Loucy (cell line): ENCODE data around the gene DGCR6L.

Experiments used
- CTCF ChIP-seq: fragments of 200-600 bp; sonication (generic); conservative IDR thresholded peaks from 2 replicates; pipeline ENCODE4 v1.5.1; 2014; ENCODE audit warnings: mild to moderate bottlenecking, antibody characterized with exemption, low read length
- EZH2phosphoT487 ChIP-seq: fragments of 200-600 bp; IDR thresholded peaks from 2 replicates; pipeline ENCODE4 v1.6.1; 2018; ENCODE audit warnings: antibody characterized with exemption, mild to moderate bottlenecking, moderate library complexity, borderline replicate concordance

GRCh38 chr22:20291604-20292063 is 28.2 kb downstream of the DGCR6L start:
- no peak for TF ChIP-seq CTCF
- no peak for TF ChIP-seq EZH2phosphoT487
